Measurements from ENCODE around the gene MCRIP2. TPM values are rescaled to one million over a fixed set of nuclear protein-coding genes. Genes with fewer than 3 reads are reported as not detected.

MCRIP2 gene
- total and polyA plus RNA-seq, 9 of the 15 experiments (the other 6 are each of a cell fraction or from before 2014, with no cell fraction given), result 0.80 to 120 (median 35.2) TPM

- TF ChIP-seq PHF8 (IDR thresholded peaks at IDR 0.05; ENCODE audit: borderline replicate concordance, low read length) (peak; percentile 72; the same call in 1 of the 2 replicates), JUN (IDR thresholded peaks at IDR 0.05; ENCODE audit: borderline replicate concordance, low read depth, low read length) (peak; percentile 15; the same call in 1 of the 2 replicates), JUN (CRISPR knock-in tag; IDR thresholded peaks at IDR 0.05; ENCODE audit: borderline replicate concordance) (no peak), POLR2G (IDR thresholded peaks at IDR 0.05; ENCODE audit: low read depth, low read length) (peak; percentile 67), SETDB1 (IDR thresholded peaks at IDR 0.05; ENCODE audit: low read length) (no peak), KDM5B (IDR thresholded peaks at IDR 0.05; ENCODE audit: insufficient replicate concordance, low read depth, low read length) (peak; percentile 60), YY1 (IDR thresholded peaks at IDR 0.05; ENCODE audit: borderline replicate concordance in 1 of 3, control insufficient read depth in 1 of 3, extremely low read depth in 1 of 3, insufficient read depth in 3 of 3, insufficient read length in 1 of 3, insufficient replicate concordance in 2 of 3, low read depth in 1 of 3, low read length in 2 of 3) (peak in 2 of 3 experiments; percentile 8 to 17), ETS2 (tag; IDR thresholded peaks at IDR 0.05; ENCODE audit: borderline replicate concordance, poor library complexity, severe bottlenecking) (no peak), ZNF436 (CRISPR knock-in tag; IDR thresholded peaks at IDR 0.05) (no peak), RBFOX2 (IDR thresholded peaks at IDR 0.05; ENCODE audit: low read depth, low read length) (peak; percentile 65), CREB1 (IDR thresholded peaks at IDR 0.05) (no peak), CREB1 (CRISPR knock-in tag; IDR thresholded peaks at IDR 0.05) (0 out of 2 replicates have a peak, but pooled peaks have one; percentile 2), SUPT5H (IDR thresholded peaks at IDR 0.05) (peak; percentile 80), LEF1 (IDR thresholded peaks at IDR 0.05) (no peak), SIN3A (IDR thresholded peaks at IDR 0.05; ENCODE audit: borderline replicate concordance in 2 of 2, control insufficient read depth in 1 of 2, low read depth in 2 of 2, low read length in 2 of 2) (peak in 1 of 2 experiments; percentile 53; a peak in 1 of 4 replicates), TRIM24 (IDR thresholded peaks at IDR 0.05) (no peak), ADNP (tag; IDR thresholded peaks at IDR 0.05) (no peak), MYC (IDR thresholded peaks at IDR 0.05; ENCODE audit: low read depth, low read length) (peak; percentile 28; the same call in 1 of the 2 replicates), MYC (CRISPR knock-in tag; IDR thresholded peaks at IDR 0.05; ENCODE audit: borderline replicate concordance, low read depth) (no peak; the same call in 1 of the 2 replicates), TBP (optimal IDR thresholded peaks at IDR 0.05; ENCODE audit: low read depth, low read length) (peak; percentile 49), POLR2AphosphoS2 (IDR thresholded peaks at IDR 0.05; ENCODE audit: low read length) (no peak)
- TF ChIP-seq, protein P1, sequence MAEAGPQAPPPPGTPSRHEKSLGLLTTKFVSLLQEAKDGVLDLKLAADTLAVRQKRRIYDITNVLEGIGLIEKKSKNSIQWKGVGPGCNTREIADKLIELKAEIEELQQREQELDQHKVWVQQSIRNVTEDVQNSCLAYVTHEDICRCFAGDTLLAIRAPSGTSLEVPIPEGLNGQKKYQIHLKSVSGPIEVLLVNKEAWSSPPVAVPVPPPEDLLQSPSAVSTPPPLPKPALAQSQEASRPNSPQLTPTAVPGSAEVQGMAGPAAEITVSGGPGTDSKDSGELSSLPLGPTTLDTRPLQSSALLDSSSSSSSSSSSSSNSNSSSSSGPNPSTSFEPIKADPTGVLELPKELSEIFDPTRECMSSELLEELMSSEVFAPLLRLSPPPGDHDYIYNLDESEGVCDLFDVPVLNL (CRISPR knock-in tag; IDR thresholded peaks at IDR 0.05; ENCODE audit: low read depth), result 0 out of 2 replicates have a peak, but pooled peaks have one; percentile 25
- TF ChIP-seq, protein P2, sequence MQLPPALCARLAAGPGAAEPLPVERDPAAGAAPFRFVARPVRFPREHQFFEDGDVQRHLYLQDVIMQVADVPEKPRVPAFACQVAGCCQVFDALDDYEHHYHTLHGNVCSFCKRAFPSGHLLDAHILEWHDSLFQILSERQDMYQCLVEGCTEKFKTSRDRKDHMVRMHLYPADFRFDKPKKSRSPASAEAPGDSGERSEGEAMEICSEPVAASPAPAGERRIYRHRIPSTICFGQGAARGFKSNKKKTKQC (CRISPR knock-in tag; IDR thresholded peaks at IDR 0.05), result peak; percentile 60; the same call in 1 of the 2 replicates
- TF ChIP-seq, protein P3, sequence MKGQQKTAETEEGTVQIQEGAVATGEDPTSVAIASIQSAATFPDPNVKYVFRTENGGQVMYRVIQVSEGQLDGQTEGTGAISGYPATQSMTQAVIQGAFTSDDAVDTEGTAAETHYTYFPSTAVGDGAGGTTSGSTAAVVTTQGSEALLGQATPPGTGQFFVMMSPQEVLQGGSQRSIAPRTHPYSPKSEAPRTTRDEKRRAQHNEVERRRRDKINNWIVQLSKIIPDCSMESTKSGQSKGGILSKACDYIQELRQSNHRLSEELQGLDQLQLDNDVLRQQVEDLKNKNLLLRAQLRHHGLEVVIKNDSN (CRISPR knock-in tag; IDR thresholded peaks at IDR 0.05), result peak; percentile 61; the same call in 1 of the 2 replicates
These were observed 37.5 kb downstream of the MCRIP2 start (continued) for GRCh38 chr16:678858-679813.
